Trophoblast cell (in vitro differentiated cells and primary cell): ENCODE data around the gene CWC27.

Experiments
- DNase-seq, 2 donors: peaks; one replicate each; pipeline ENCODE4 v3.0.0-alpha.2; 2016
- H2AFZ ChIP-seq: 2 replicates; pipeline ENCODE4 v1.6.1; 2013; ENCODE audit warnings: low read length, moderate library complexity, mild to moderate bottlenecking; ENCODE audit not compliant: insufficient read depth, poor library complexity
- H2AK5ac ChIP-seq: 2 replicates; pipeline ENCODE4 v1.6.1; 2013; ENCODE audit warnings: mild to moderate bottlenecking, low read length
- H2BK120ac ChIP-seq: 2 replicates; pipeline ENCODE4 v1.6.1; 2013; ENCODE audit warnings: low read length, mild to moderate bottlenecking, moderate library complexity; ENCODE audit not compliant: insufficient read depth, poor library complexity
- H2BK12ac ChIP-seq: 2 replicates; pipeline ENCODE4 v1.6.1; 2013; ENCODE audit warnings: mild to moderate bottlenecking, low read length, moderate library complexity
- H2BK5ac ChIP-seq: 2 replicates; pipeline ENCODE4 v1.6.1; 2013; ENCODE audit warnings: low read length, low read depth, moderate library complexity, mild to moderate bottlenecking; ENCODE audit not compliant: poor library complexity
- H3K14ac ChIP-seq: 2 replicates; pipeline ENCODE4 v1.6.1; 2013; ENCODE audit warnings: mild to moderate bottlenecking, low read length
- H3K18ac ChIP-seq: 2 replicates; pipeline ENCODE4 v1.6.1; 2013; ENCODE audit warnings: mild to moderate bottlenecking, low read length
- H3K23ac ChIP-seq: 2 replicates; pipeline ENCODE4 v1.6.1; 2013; ENCODE audit warnings: low read length
- H3K27ac ChIP-seq: 2 replicates; pipeline ENCODE4 v1.5.1; 2013; ENCODE audit warnings: low read depth, mild to moderate bottlenecking, inconsistent platforms, low read length, moderate library complexity
- H3K27me3 ChIP-seq: 2 replicates; pipeline ENCODE4 v1.6.1; 2013; ENCODE audit warnings: inconsistent platforms, mild to moderate bottlenecking, low read length, moderate library complexity; ENCODE audit not compliant: insufficient read depth
- H3K36me3 ChIP-seq, 2 experiments: 1 replicate in 1 of 2; 2 replicates in 1 of 2; pipeline ENCODE4 v1.6.1; 2013; ENCODE audit warnings: low read length in 2 of 2, mild to moderate bottlenecking in 2 of 2, moderate library complexity in 1 of 2; ENCODE audit not compliant: insufficient read depth in 2 of 2, control insufficient read depth in 1 of 2
- H3K4ac ChIP-seq: 2 replicates; pipeline ENCODE4 v1.6.1; 2013; ENCODE audit warnings: low read depth, mild to moderate bottlenecking, low read length, moderate library complexity
- H3K4me1 ChIP-seq, 2 experiments: 1 replicate in 1 of 2; 2 replicates in 1 of 2; pipeline ENCODE4 v1.6.1; 2013; ENCODE audit warnings: low read length in 2 of 2, mild to moderate bottlenecking in 2 of 2, moderate library complexity in 1 of 2; ENCODE audit not compliant: insufficient read depth in 2 of 2, control insufficient read depth in 1 of 2
- H3K4me2 ChIP-seq: 2 replicates; pipeline ENCODE4 v1.6.1; 2013; ENCODE audit warnings: inconsistent platforms, mild to moderate bottlenecking, low read length, moderate library complexity
- H3K4me3 ChIP-seq: 2 replicates; pipeline ENCODE4 v1.5.1; 2013; ENCODE audit warnings: mild to moderate bottlenecking, low read depth, low read length, inconsistent platforms
- H3K79me1 ChIP-seq: one replicate; pipeline ENCODE4 v1.6.1; 2013; ENCODE audit warnings: low read length
- H3K79me2 ChIP-seq: 2 replicates; pipeline ENCODE4 v1.6.1; 2013; ENCODE audit warnings: low read length, mild to moderate bottlenecking; ENCODE audit not compliant: control insufficient read depth, insufficient read depth, poor library complexity
- H3K9ac ChIP-seq: 2 replicates; pipeline ENCODE4 v1.6.1; 2013; ENCODE audit warnings: mild to moderate bottlenecking, low read length
- H3K9me3 ChIP-seq: 2 replicates; pipeline ENCODE4 v1.6.1; 2013; ENCODE audit warnings: low read depth, mild to moderate bottlenecking, control low read depth, inconsistent platforms, low read length; ENCODE audit not compliant: insufficient read depth
- H4K12ac ChIP-seq: 2 replicates; pipeline ENCODE4 v1.6.1; 2013; ENCODE audit warnings: low read depth, mild to moderate bottlenecking, low read length, moderate library complexity
- H4K8ac ChIP-seq: 2 replicates; pipeline ENCODE4 v1.6.1; 2013; ENCODE audit warnings: low read depth, mild to moderate bottlenecking, low read length, moderate library complexity
- H4K91ac ChIP-seq: one replicate; pipeline ENCODE4 v1.6.1; 2013; ENCODE audit warnings: low read depth, mild to moderate bottlenecking, low read length, moderate library complexity
- WGBS: extraction: QIAGEN DNeasy Blood & Tissue Kit; methylation state at CpG from one replicate; pipeline ENCODE4 v1.1.7; 2013; ENCODE audit warnings: missing lambda C conversion rate; ENCODE audit not compliant: insufficient read length, insufficient coverage; ENCODE audit errors: extremely low coverage; 5-methylcytosine and 5-hydroxymethylcytosine counted together

The CWC27 gene

GRCh38 chr5:64977779-64978178, 209.0 kb downstream of the CWC27 start:
- H3K4me3 ChIP-seq = no peak overlapping the region
- no peak overlapping the region for H3K4me2 ChIP-seq
- no peak overlapping the region for H3K9ac ChIP-seq
- no peak overlapping the region for H2AK5ac ChIP-seq
- no peaks in the 10 kb centered on the region for H3K79me1 ChIP-seq
- peak overlapping the region; percentile 67 for H2BK12ac ChIP-seq
- H4K12ac ChIP-seq = no peak overlapping the region
- no peak overlapping the region for H3K18ac ChIP-seq
- no peak overlapping the region for H2AFZ ChIP-seq
- no peak overlapping the region for H2BK5ac ChIP-seq
- peaks cover 1% of the 10 kb centered on the region for H3K9me3 ChIP-seq
- no peaks in the 10 kb centered on the region for H3K79me2 ChIP-seq
- no CpG with 5 or more reads among the region's 1 CpG for WGBS
- no peak overlapping the region for H4K8ac ChIP-seq
- no peak overlapping the region for H3K23ac ChIP-seq
- no peak overlapping the region for H3K14ac ChIP-seq
- no peaks in the 10 kb centered on the region for H3K36me3 ChIP-seq
- H3K27ac ChIP-seq = no peak overlapping the region
- no peak for DNase-seq
- H2BK120ac ChIP-seq = no peak overlapping the region
- no peak overlapping the region for H3K4ac ChIP-seq
- peaks cover 0 to 2% of the 10 kb centered on the region in 2 experiments for H3K4me1 ChIP-seq
- H3K27me3 ChIP-seq = no peaks in the 10 kb centered on the region
- H4K91ac ChIP-seq = no peak overlapping the region

GRCh38 chr5:64978546-64978945, 209.8 kb downstream of the CWC27 start:
- no peak overlapping the region for H3K14ac ChIP-seq
- H3K4me3 ChIP-seq = no peak overlapping the region
- H3K4me2 ChIP-seq = no peak overlapping the region
- no peak overlapping the region for H2BK12ac ChIP-seq
- no peak overlapping the region for H3K4ac ChIP-seq
- no CpG with 5 or more reads among the region's 2 CpGs for WGBS
- H3K9ac ChIP-seq = no peak overlapping the region
- H3K27me3 ChIP-seq = no peaks in the 10 kb centered on the region
- H2AFZ ChIP-seq = no peak overlapping the region
- H3K23ac ChIP-seq = no peak overlapping the region
- no peaks in the 10 kb centered on the region for H3K36me3 ChIP-seq
- H3K4me1 ChIP-seq = peaks cover 0 to 2% of the 10 kb centered on the region in 2 experiments
- H2BK5ac ChIP-seq = no peak overlapping the region
- no peak overlapping the region for H2AK5ac ChIP-seq
- no peaks in the 10 kb centered on the region for H3K79me2 ChIP-seq
- no peak overlapping the region for H3K27ac ChIP-seq
- no peak for DNase-seq
- no peak overlapping the region for H4K91ac ChIP-seq
- no peak overlapping the region for H4K12ac ChIP-seq
- H2BK120ac ChIP-seq = no peak overlapping the region
- no peak overlapping the region for H3K18ac ChIP-seq
- H4K8ac ChIP-seq = no peak overlapping the region
- H3K9me3 ChIP-seq = peaks cover 1% of the 10 kb centered on the region
- H3K79me1 ChIP-seq = no peaks in the 10 kb centered on the region

- Histone ChIP-seq H3K4ac (no peak overlapping the region), H3K79me1 (no peaks in the 10 kb centered on the region), H2AK5ac (no peak overlapping the region)
Measured at GRCh38 chr5:64979531-64979930, 210.8 kb downstream of the CWC27 start.

GRCh38 chr5:64980176-64980575, 211.4 kb downstream of the CWC27 start:
- Histone ChIP-seq H2AFZ (no peak overlapping the region), H3K4ac (no peak overlapping the region), H2BK12ac (no peak overlapping the region), H3K79me1 (no peaks in the 10 kb centered on the region), H4K12ac (no peak overlapping the region), H4K91ac (no peak overlapping the region), H3K4me2 (no peak overlapping the region), H3K9me3 (peaks cover 1% of the 10 kb centered on the region), H2BK5ac (no peak overlapping the region), H3K4me3 (no peak overlapping the region), H2AK5ac (no peak overlapping the region), H3K18ac (no peak overlapping the region), H3K14ac (no peak overlapping the region), H3K4me1 (peaks cover 0 to 2% of the 10 kb centered on the region in 2 experiments), H3K23ac (no peak overlapping the region), H3K27ac (no peak overlapping the region), H3K79me2 (no peaks in the 10 kb centered on the region), H4K8ac (no peak overlapping the region), H3K9ac (no peak overlapping the region), H3K36me3 (no peaks in the 10 kb centered on the region), H2BK120ac (no peak overlapping the region), H3K27me3 (no peaks in the 10 kb centered on the region)
- DNase-seq = no peak
- WGBS = no CpG with 5 or more reads among the region's 2 CpGs

More at GRCh38 chr5:64979531-64979930, 210.8 kb downstream of the CWC27 start:
- no peak overlapping the region for H4K12ac ChIP-seq
- no peak overlapping the region for H3K23ac ChIP-seq
- H3K9me3 ChIP-seq = peaks cover 1% of the 10 kb centered on the region
- H3K9ac ChIP-seq = no peak overlapping the region
- no peak overlapping the region for H3K27ac ChIP-seq
- H3K4me2 ChIP-seq = no peak overlapping the region
- no peak for DNase-seq
- no peaks in the 10 kb centered on the region for H3K27me3 ChIP-seq
- no peaks in the 10 kb centered on the region for H3K36me3 ChIP-seq
- no peak overlapping the region for H4K8ac ChIP-seq
- H2BK5ac ChIP-seq = no peak overlapping the region
- H3K14ac ChIP-seq = no peak overlapping the region
- no peak overlapping the region for H2BK12ac ChIP-seq
- peaks cover 0 to 2% of the 10 kb centered on the region in 2 experiments for H3K4me1 ChIP-seq
- no peak overlapping the region for H2BK120ac ChIP-seq
- no peak overlapping the region for H4K91ac ChIP-seq
- no peaks in the 10 kb centered on the region for H3K79me2 ChIP-seq
- WGBS = no CpG with 5 or more reads among the region's 3 CpGs
- H3K4me3 ChIP-seq = no peak overlapping the region
- H2AFZ ChIP-seq = no peak overlapping the region
- no peak overlapping the region for H3K18ac ChIP-seq
